HT-29 (cell line): ENCODE results near the gene SEMA3F. TPM values are rescaled to one million over a fixed set of nuclear protein-coding genes. Genes with fewer than 3 reads are reported as not detected.
A peak's percentile ranks its signal among the peaks of the same experiment; 100 is the strongest.
"Not testable (repeated sequence)": the region's sequence is repeated elsewhere in the genome, so short reads cannot be mapped to it uniquely, and the experiment has no call there.

ENCODE experiments used
- DNase-seq: peaks from one replicate; pipeline ENCODE4 v3.0.0-alpha.2; 2015; ENCODE audit warnings: low spot score
- total RNA-seq: library from RNA; depleted of rRNA; stranded (reverse); fragments of >200 nt; shearing (Covaris generic); gene quantifications from 2 replicates; pipeline ENCODE4 v1.2.3, GENCODE V29; 2014

SEMA3F gene
- total RNA-seq, 1 experiment from 2014 or later: 16.5 TPM

DNA sequence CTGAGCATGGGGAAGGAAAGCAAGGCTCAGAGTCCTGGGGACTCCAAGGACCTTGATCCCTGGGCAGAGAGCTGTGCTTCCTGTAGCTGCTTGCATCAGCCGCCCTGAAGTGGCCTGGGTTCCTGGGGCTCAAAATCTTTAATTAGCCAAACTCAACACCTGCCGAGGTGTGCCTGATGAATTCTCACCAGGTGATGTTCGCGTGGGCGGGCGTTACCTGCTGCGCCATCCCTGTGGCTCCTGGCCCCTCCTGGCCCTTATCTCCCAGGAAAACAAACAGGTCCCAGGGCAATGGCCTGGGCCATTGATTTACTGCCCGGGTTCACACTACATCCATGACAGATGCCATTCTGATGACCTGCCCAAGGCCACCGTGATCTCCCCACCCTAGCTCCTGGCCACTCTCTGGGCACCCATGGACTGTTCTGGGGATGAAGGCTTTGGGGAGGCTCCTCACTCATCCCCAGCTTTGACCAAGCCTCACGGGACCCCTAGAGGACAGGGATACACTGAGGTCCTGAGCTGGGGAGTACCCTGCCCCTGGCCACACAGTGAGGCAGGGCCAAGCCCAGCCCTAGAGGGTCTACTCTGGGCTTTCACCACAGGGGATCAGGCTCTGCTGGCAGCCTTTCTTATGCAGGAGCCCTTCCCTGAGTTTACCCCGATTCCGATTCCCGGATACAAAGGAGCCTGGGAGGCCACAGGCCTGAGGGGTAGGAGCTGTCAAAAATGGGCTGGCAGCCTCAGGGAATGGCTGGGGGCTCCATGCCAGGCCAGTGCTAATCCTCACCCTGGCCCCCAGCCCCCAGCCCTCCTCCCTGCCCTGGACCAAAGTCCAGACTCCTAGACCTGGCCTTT, 55.6 kb downstream of the SEMA3F start:
- no peak for DNase-seq

DNA sequence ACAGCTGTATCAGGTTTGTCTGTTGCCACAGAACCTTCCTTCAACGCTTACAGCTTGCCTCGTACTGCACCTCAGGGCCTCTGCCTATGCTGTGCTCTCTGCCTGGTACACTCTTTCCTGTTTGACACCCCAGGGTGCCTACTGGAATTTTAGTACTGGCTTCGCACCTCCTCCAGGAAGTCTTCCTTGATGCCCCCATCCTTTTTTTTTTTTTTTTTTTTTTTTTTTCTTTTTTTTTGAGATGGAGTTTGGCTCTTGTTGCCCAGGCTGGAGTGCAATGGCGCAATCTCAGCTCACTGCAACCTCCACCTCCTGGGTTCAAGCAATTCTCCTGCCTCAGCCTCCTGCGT, 56.2 kb downstream of the SEMA3F start:
- DNase-seq: not testable (repeated sequence)

DNA sequence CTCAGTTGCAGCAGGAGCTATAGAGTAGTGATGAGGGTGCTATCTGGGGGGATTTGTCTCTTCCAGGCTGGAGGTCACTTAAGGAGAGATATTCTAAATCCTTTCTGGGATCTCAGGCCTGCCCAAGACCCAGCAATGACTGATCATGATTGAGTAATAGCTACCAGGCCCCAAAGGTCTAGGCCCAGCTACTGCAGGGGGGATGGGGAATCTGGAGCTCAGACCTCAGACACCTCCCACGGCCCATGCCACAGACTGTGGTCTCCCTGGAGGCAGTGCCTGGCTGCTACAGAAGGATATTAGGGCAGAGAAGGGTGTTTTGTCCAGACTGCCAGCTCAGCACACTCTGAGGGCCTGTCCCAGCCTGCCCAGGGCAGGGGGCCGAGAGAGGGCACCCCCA, 56.8 kb downstream of the SEMA3F start:
- no peak for DNase-seq

DNA sequence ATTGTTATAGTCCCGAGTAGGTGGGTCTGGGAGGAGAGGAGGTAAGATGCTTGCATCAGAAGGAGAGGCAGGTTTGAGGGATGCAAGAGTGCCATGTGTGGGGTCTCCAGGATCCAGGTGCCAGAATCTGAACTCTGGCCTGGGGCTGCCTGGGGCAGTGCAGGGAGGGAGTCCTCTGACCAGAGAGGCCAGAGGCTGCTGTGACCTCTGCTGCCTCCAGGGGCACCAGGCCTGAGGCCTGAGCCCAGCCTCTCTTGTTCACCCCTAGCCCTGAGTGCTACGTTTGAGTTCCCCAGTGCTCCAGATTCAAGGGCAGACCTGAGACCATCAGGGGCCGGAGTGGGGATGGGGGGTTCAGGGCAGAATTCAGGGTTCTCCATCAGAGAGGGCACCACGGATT, 57.4 kb downstream of the SEMA3F start:
- no peak for DNase-seq

DNA sequence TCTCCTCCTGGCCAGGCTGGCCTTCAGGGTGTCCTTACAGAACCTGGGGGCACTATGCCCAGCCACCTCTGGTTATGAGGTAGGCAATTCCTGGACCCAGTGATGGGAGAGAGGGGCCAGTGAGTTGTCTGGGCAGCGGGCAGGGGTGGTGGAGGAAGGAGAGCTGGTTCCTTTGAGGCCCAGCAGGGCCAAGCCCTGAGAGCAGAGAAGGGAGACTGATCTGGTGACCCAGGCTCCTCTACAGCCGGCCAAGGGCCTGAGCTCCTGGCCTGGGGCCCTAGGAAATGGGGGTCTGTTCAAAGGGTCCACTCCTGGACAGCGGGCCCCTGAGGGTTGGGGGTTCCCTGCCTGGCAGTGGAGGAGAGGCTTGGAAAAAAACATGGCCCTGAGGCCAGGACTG, 57.8 kb downstream of the SEMA3F start:
- no peak for DNase-seq

DNA sequence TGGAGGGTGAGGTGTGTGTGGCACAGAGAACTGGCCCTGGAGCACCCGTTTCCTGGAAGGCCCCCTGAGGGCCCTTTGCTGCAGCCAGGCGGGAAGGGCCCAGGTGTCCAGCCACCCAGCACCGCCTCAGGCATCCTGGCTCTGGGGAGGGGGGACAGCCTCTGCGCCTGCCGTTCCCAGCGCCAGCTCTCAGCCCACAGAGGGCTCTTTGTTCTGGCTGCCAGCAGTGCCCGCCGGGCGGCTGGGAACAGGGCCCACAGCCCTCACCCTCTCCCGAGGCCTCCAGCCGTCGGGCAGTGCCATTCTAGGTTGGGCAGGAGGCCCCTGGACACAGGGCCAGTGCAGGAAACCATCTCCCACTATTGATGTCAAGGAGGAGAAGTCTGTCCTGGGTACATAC, 58.2 kb downstream of the SEMA3F start:
- no peak for DNase-seq

DNA sequence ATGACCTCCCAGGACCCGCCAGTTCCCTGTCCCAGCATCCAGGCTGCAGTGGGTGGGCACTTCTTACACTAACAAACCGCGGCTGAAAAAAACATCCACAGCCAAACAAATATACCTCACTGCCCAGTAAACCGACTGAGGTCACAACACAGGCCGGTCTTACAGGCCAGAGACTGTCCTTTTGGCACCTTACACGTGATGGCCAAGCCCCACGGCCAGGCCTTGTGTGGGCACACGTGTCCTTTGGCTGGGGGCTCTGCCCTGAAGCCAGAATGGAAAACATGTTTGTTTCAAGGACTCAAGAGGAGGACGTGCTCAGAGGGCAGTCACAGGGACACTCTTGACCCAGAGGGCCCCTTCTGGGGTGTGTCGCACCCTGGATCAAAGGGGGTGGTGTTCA, 59.7 kb downstream of the SEMA3F start:
- DNase-seq: no peak

DNA sequence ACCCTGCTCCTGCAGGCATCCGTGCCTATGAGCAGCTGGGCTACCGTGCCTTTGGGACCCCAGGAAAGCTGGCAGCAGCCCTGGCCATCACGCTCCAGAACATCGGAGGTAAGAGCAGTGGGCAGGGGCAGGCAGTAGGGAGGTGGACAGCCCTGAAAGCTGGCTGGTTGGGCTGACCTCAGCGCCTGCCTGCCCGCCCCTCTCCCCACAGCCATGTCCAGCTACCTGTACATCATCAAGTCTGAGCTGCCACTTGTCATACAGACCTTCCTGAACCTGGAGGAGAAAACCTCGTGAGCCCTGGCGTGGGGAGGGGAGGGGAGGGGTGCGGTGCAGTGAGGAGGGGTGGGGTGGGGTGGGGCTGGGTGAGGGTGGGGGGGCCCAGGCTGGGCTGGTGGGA, 60.4 kb downstream of the SEMA3F start:
- no peak for DNase-seq

DNA sequence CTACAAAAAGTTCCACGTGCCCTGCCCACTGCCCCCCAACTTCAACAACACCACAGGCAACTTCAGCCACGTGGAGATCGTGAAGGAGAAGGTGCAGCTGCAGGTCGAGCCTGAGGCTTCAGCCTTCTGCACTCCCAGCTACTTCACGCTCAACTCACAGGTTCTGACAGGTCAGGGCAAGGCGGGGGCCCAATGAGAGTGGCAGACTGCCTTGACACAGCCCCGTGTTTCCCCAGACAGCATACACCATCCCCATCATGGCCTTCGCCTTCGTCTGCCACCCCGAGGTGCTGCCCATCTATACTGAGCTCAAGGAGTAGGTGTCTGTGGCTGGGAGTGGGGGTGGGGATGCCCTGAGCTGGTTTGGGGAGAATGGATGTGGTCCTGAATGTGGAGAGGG, 62.6 kb downstream of the SEMA3F start:
- DNase-seq: no peak

DNA sequence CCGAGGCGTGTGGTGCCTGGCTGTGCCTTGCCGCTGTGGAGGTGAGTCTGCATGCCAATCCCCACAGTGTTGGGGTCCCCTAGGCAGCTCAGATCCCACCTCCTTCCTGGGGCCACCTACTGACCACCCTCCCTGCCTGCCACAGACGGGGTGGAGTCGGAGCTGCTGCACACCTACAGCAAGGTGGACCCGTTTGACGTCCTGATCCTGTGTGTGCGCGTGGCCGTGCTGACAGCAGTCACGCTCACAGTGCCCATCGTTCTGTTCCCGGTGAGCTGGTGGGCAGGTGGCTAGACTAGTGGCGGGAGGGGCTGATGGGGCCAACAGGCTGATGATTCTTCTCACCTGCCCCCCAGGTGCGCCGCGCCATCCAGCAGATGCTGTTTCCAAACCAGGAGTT, 63.3 kb downstream of the SEMA3F start:
- DNase-seq: no peak

DNA sequence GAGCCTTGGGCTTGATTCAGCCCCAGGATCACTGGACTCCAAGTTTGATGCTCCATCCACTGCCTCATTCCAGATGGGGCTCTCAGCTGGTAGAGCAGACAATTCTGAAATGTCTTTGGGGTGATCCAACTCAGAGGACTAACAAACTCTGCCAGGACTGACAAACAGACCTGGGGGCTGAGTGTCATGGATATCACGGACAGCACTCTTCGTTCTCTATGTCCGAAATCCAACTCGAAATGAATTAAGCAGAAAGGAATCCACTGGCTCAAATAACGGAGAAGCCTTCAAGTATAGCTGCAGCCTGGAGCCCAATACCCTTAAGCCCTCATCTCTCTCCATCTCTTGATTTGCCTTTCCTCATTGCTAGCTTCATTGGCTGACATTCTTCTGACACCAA, 64.2 kb downstream of the SEMA3F start:
- no peak for DNase-seq

DNA sequence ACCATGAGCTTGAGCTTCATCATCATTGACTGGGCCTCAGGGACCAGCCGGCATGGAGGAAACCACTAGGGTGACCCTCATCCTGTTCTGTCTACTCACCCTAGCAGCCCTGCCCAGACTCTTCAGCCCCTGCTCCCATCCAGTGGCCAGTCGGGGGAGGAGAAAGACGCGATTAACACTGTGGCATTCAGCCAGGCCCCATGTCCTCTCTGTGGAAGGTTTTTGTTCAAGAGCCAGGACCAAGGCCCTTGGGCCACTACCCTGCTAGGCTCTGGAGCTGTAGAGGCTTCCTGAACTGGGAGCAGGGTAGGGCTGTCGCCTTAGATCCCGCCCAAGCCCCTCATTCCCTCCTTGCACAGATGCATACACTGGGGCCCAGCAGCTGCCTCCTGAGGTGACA, 65.0 kb downstream of the SEMA3F start:
- no peak for DNase-seq

DNA sequence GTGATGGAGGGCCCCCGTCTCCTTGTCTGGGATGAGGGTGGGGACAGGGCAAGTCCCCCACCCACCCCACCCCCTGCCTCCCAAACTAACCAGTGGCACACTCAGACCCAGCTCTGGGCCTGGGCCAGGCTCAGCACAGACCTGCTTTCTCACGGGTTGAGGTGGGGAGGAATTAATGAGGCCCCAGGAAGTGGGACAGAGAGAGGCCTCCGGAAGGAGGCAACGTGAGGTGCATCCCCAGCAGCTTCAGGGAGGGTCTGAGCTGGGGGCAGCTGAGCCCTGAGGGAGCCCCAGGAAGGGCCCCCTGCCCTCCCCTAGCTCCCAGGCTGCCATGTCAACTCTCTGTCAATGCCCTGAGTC, 65.9 kb downstream of the SEMA3F start:
- DNase-seq: no peak

DNA sequence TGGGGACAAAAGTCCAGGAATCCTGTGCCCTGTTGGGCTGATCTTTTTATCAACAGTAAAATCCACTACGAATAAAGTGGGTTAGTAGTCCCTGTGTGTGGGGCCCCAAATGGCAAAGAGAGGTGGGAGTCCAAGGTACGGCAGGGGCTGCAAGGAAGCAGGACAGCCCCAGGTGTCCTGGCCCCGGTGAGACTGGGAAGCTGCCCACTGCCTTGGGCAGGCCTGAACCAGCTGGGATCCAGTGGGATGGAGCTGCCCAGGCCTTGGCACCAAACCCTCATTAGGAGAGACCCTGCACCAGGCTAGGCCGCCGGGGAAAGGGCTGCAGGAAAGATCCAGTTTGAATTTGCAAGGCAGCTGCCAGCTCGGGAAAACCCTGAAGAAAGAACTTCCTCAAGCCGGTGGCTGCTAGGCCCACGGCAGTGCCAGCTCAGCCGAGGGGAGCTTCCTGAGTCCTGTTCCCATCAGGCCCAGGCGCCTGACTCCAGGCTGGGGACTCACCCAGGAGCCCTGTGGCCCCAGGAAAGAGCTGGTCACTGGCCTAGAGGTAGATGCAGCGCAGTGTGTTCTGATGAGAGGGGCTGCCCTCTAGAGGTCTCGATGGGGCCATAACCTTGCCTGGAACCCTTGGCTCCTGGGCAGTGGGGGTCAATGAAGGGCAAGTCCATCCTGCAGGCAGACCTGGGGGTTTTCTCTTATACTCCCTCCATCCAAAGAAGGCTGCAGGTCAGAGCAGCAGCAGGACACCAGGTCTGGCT, 66.5 kb downstream of the SEMA3F start:
- DNase-seq: no peak

DNA sequence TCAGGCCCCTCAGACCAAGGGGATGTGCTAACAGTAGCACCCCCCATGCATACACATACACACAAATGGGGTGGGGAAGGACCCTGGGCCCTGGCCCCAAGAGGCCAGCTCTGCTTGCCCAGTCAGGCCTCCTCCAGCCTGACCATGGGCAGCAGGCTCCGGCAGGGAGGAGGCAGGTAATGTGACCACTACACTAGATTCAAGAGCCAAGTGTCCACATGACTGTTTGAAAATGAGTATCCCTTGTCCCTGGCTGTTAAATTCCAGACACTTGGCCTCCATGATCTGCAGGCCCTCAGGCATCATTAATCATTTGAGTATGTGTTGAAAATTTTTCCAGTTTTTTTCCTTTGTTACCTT, 67.0 kb downstream of the SEMA3F start:
- no peak for DNase-seq

DNA sequence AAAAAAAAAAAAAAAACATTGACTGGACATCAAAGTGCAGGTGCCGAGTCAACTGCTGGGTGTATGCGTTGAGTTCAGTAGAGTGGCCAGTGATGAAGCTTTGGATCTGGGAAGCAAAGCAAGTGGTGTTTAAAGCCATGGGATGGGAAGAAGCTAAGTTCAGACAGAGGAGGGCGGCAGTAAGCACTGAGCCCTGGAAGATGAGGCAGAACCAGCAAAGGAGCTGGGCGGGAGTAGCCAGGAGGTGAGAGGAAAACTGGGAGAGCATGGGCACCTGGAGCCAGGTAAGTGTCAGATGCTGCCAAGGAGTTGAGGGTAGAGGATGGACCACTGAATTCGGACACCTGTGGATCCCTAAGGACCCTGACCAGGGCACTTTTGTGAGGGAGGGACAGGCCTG, 69.5 kb downstream of the SEMA3F start:
- no peak for DNase-seq

DNA sequence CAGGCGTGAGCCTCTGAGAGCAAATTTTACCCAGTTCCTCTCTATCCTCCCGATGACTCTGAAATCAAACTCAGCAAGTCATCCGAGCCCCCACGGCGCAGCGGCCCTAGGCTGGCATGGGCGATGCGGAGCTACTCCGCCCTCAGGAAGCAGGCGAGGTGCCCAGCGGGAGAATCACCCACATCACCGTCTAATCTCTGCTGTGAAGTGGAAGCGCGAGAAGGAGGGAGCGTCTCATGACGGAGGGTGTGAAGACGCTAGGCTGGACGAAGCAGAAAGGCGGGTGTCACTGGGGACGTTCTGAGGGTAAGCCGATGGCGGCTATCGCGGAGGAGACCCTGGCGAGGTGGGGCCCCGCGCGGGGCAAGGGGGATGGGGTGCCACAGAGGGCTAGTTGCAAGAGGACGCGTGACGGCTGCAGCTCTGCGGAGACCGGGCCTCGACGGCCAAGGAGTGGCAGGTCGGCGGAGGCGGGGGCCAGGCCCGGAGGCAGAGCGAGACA, 71.8 kb downstream of the SEMA3F start:
- peak; percentile 41 for DNase-seq

DNA sequence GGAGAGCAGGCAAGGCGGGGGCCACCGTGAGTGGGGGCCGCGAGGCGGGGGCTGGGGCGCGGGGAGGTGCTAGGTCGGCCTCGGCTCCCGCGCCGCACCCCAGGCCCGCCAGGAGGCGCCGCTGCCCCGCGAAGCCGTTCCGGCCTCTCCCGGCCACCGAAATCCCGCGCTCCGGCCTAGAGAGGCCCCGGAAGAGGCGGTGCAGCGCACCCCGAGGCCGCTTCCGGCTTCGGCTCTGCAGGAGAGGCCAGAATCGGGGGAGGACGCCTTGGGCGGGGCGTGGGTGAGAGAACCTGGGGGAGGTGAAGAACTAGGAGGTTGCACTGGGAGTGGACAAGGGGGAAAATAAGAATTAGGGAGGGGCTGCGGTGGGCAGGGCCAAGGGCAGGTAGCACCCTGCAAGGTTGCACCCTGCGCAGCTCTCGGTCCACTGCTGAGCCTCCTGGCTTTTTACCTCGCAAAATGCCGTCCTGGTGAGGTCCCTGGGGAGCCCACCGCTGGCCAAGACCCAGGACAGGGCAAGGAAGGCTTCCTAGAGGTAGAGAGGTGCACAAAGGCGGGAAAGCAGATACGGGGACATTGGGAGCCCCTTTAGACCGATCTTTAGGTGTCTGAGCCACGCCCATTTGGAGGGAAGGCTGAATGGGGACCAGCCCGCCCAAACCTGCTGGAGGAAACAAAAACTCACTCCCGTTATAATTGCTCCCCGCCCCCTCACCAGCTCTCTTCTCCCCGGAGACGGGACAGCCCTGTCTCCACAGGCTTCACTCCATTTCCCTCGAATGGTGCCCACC, 72.5 kb downstream of the SEMA3F start:
- DNase-seq: peak; percentile 86

DNA sequence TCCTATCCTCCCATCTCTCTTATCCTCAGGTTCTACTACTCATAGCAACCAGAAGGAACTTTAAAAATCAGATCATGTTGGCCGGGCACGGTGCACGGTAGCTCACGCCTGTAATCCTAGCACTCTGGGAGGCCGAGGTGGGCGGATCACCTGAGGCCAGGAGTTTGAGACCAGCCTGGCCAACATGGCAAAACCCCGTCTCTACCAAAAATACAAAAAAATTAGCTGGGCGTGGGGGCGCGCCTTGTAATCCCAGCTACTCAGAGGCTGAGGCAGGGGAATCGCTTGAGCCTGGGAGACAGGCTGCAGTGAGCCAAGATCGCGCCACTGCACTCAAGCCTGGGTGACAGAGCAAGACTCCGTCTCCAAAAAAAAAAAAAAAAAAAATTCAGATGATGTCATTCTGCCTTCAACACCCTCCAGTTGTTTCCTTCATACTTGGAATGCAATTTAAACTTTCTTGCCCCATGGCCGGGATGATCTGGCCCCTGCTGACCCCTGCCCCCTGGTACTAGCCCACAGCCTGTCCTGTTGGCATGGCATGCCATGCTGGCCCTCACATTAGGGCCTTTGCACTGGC, 73.2 kb downstream of the SEMA3F start:
- not testable (repeated sequence) for DNase-seq

DNA sequence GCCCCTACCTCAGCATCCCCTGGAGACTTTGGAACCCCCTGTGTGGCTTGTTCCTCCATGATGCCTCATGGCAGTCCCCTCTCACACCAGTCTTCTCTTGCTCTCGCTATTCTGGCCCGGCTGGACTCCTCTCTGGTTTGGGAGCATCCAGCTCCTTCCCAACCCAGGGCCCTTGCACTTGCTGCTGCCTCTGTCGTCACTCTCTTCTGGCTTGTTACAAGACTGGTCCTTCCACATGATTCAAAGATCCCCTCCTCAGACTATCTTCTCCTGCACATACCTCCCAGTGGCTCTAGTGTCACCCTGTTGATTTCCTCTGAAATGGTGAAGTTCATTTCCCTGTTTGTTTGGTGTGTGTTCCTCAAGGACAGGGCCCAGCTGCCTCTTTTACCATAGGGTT, 74.4 kb downstream of the SEMA3F start:
- no peak for DNase-seq

DNA sequence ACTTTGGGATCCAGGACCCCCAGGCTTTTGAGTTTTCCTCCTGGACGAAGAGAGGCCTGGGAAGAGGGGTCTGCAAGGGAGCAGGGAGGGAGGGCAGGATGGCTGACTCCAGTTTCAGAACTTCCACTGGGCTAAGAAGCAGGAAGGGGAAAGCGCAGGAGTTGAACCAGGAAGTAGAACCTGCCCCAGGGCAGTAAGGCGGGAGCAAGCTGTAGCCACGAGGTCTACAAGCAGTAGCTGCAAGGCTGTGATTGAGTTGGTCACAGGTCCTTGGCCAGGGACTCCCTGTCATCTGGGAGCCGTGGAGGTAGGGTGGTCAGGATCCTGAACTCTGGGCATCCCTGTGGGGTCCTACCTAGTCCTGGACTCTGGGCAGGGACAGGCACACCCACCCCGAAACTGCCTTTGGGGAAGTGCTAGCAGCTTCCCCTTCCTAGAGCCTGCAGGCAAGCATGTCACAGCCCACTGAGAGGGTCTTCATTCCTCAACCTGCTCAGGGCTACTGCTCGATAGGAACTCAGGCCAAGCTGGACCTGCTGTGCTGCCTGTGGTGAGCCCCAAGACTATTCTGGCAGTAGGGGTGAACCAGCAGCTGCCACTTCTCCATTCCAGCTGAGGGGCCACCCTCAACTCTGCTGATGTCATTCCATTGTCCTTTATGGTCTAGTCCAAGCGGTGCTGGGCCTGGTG, 75.1 kb downstream of the SEMA3F start:
- no peak for DNase-seq

DNA sequence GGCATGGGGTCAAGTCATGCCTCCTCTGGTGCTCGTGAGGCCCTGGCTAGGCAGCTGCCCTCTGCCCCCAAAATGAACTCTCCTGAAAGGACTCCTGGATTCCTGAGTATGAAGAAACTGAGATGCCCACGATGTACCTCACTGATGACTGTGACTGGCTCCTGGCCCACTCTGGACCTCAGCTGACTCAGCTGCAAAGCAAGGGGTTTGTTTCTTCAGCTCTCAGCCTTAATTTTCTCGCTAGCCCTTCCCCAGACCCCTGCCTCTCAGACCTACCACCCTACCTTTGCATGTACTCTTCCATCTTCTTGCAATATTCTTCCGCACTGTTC, 75.6 kb downstream of the SEMA3F start:
- DNase-seq: no peak
